IPS DF 6.9 (cell line): ENCODE results near the gene OR4X2.

Experiments used
- DNase-seq: peaks from one replicate; pipeline ENCODE4 v3.0.0-alpha.2; 2013; ENCODE audit warnings: low read depth, low spot score
- H3K27ac ChIP-seq: one replicate; pipeline ENCODE4 v1.5.1; 2013; ENCODE audit warnings: low read length, control low read depth
- H3K27me3 ChIP-seq: 2 replicates; pipeline ENCODE4 v1.6.1; 2013; ENCODE audit warnings: mild to moderate bottlenecking, low read length; ENCODE audit not compliant: control insufficient read depth, insufficient read depth
- H3K36me3 ChIP-seq: 2 replicates; pipeline ENCODE4 v1.6.1; 2013; ENCODE audit warnings: low read length; ENCODE audit not compliant: control insufficient read depth, insufficient read depth
- H3K4me1 ChIP-seq: 2 replicates; pipeline ENCODE4 v1.6.1; 2013; ENCODE audit warnings: low read length; ENCODE audit not compliant: control insufficient read depth, insufficient read depth
- H3K4me3 ChIP-seq: 2 replicates; pipeline ENCODE4 v1.5.1; 2013; ENCODE audit warnings: mild to moderate bottlenecking, low read length
- H3K9me3 ChIP-seq: 2 replicates; pipeline ENCODE4 v1.6.1; 2013; ENCODE audit warnings: low read length, inconsistent platforms; ENCODE audit not compliant: control insufficient read depth, insufficient read depth
- WGBS: extraction: QIAGEN DNeasy Blood & Tissue Kit; methylation state at CpG from one replicate; pipeline ENCODE4 v1.1.7; 2013; ENCODE audit warnings: mixed read lengths, missing lambda C conversion rate; ENCODE audit not compliant: insufficient read length, insufficient coverage; 5-methylcytosine and 5-hydroxymethylcytosine counted together

The OR4X2 gene

DNA sequence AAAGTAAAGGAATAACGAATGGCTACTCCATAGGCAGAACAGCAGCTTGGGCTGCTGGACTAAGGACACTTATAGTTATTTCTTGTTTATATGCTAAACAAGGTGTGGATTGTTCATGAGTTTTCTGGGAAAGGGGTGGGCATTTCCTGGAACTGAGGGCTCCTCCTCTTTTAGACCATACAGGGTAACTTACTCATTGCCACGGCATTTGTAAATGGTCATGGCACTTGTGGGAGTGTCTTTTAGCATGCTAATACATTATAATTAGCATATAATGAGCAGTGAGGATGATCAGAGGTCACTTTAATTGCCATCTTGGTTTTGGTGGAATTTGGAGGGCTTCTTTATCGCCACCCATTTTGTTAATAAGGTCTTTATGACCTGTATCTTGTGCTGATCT is 25.7 kb downstream of the OR4X2 start:
- H3K9me3 ChIP-seq: peaks cover 3% of the 10 kb centered on the region
- no peak for DNase-seq
- H3K4me3 ChIP-seq: no peak overlapping the region
- H3K4me1 ChIP-seq: no peaks in the 10 kb centered on the region
- no peak overlapping the region for H3K27ac ChIP-seq
- no CpG with 5 or more reads among the region's 3 CpGs for WGBS
- no peaks in the 10 kb centered on the region for H3K36me3 ChIP-seq
- no peaks in the 10 kb centered on the region; the same call in 1 of the 2 replicates for H3K27me3 ChIP-seq

DNA sequence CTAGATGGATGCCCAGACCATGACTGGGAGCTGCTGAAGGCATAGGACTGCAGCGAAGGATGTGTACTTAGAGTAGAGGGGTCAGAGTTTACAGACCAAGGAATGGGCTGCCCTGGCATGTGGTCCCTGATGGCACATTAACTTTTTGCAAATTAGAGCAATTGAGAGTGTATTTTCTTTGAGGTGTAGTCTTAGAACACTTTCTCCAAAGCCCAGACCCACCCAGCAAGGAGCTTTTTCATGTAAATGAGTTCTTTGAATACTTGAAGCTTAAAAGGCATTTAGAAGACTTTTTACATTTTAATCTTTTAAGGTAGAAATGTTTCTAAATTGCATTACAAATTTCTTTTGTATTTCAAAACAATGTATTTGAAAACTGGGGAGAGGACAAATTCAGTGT is 27.7 kb downstream of the OR4X2 start:
- no CpG with 5 or more reads among the region's 1 CpG for WGBS
- Histone ChIP-seq H3K4me3 (no peak overlapping the region), H3K9me3 (peaks cover 1% of the 10 kb centered on the region; the same call in 1 of the 2 replicates), H3K36me3 (no peaks in the 10 kb centered on the region), H3K27me3 (no peaks in the 10 kb centered on the region; the same call in 1 of the 2 replicates), H3K27ac (no peak overlapping the region), H3K4me1 (no peaks in the 10 kb centered on the region)
- no peak for DNase-seq
